GM18861 (cell line): ENCODE results near the gene WWC1.
"Not testable (repeated sequence)": the region's sequence is repeated elsewhere in the genome, so short reads cannot be mapped to it uniquely, and the experiment has no call there.

Experiments
- ATAC-seq: cut with Tn5 transposase; IDR thresholded peaks from one replicate; pipeline ENCODE4 v1.9.1; 2021; ENCODE audit not compliant: unreplicated experiment

Gene WWC1

GRCh38 chr5:168329302-168329701 lies 37.9 kb downstream of the WWC1 start:
- ATAC-seq = no peak

- no peak for ATAC-seq
Observed at GRCh38 chr5:168332042-168332441, 40.6 kb downstream of the WWC1 start.

- no peak for ATAC-seq
Observed at GRCh38 chr5:168334280-168334679, 42.8 kb downstream of the WWC1 start.

GRCh38 chr5:168334695-168335094 lies 43.2 kb downstream of the WWC1 start:
- no peak for ATAC-seq

- ATAC-seq = no peak
Observed at GRCh38 chr5:168337361-168337760, 45.9 kb downstream of the WWC1 start.

GRCh38 chr5:168339109-168339771 lies 47.8 kb downstream of the WWC1 start:
- no peak for ATAC-seq

GRCh38 chr5:168339772-168340140 lies 48.3 kb downstream of the WWC1 start:
- ATAC-seq = not testable (repeated sequence)

GRCh38 chr5:168340487-168340886 lies 49.0 kb downstream of the WWC1 start:
- ATAC-seq = no peak

GRCh38 chr5:168341178-168341577 lies 49.7 kb downstream of the WWC1 start:
- no peak for ATAC-seq

- ATAC-seq = no peak
Observed at GRCh38 chr5:168342151-168342825, 50.8 kb downstream of the WWC1 start.

GRCh38 chr5:168342985-168343384 lies 51.5 kb downstream of the WWC1 start:
- no peak for ATAC-seq

- ATAC-seq = no peak
Observed at GRCh38 chr5:168346417-168346816, 55.0 kb downstream of the WWC1 start.

- ATAC-seq = peak; percentile 79
Observed at GRCh38 chr5:168347368-168348083, 56.1 kb downstream of the WWC1 start.

GRCh38 chr5:168348084-168348414 lies 56.6 kb downstream of the WWC1 start:
- ATAC-seq = no peak

GRCh38 chr5:168350315-168350714 lies 58.9 kb downstream of the WWC1 start:
- ATAC-seq = no peak

- ATAC-seq = no peak
Observed at GRCh38 chr5:168353216-168353957, 61.9 kb downstream of the WWC1 start.

GRCh38 chr5:168354397-168354796 lies 63.0 kb downstream of the WWC1 start:
- ATAC-seq = no peak

- ATAC-seq = no peak
Observed at GRCh38 chr5:168356171-168356570, 64.7 kb downstream of the WWC1 start.

GRCh38 chr5:168356592-168356991 lies 65.1 kb downstream of the WWC1 start:
- ATAC-seq = no peak

- no peak for ATAC-seq
Observed at GRCh38 chr5:168357876-168358275, 66.4 kb downstream of the WWC1 start.

- ATAC-seq = no peak
Observed at GRCh38 chr5:168359820-168360460, 68.5 kb downstream of the WWC1 start.
